ENCODE measurements around the gene IGSF21. TPM values are rescaled to one million over a fixed set of nuclear protein-coding genes. Genes with fewer than 3 reads are reported as not detected.

Gene IGSF21
- total and polyA plus RNA-seq, 2 experiments from 2014 or later = not detected

DNA sequence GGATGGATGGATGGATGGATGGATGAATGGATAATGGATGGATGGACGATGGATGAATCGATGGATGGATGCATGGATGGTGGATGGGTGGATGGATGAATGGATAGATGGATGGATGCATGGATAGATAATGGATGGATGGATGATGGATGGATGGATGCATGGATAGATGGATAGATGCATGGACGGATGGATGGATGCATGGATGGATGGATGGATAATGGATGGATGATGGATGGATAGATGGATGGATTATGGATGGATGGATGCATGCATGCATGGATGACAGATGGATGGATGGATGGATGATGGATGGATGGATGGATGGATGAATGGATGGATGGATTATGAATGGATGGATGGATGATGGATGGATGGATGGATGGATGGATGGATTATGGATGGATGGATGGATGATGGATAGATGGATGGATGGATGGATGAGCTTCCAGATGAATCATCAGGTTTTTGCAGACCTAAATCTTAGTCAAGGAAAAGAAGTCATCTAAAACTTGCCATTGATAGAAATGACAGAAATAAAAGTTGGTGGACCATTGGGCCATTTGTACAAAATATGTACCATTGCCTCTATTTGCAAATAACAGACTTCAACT lies 197.7 kb downstream of the IGSF21 start:
- Histone ChIP-seq H4K20me1 (ENCODE audit: insufficient read depth, poor library complexity, severe bottlenecking) (no peaks in the 10 kb centered on the region), H3K4me3 (no peak overlapping the region), H3K36me3 (replicated peaks; ENCODE audit: insufficient read depth, low read depth) (no peaks in the 10 kb centered on the region), H3K9me3 (ENCODE audit: low read depth) (no peaks in the 10 kb centered on the region), H3K27me3 (peaks cover 3% of the 10 kb centered on the region), H2AFZ (no peak overlapping the region), H3K9me2 (replicated peaks; ENCODE audit: insufficient read depth) (no peaks in the 10 kb centered on the region), H3K27ac (no peak overlapping the region), H3K4me1 (ENCODE audit: insufficient read depth) (no peaks in the 10 kb centered on the region), H3K79me2 (no peaks in the 10 kb centered on the region), H3K4me2 (no peak overlapping the region)
- no peak for TF ChIP-seq EZH2phosphoT487 (IDR thresholded peaks at IDR 0.05; ENCODE audit: low read depth, severe bottlenecking, unreplicated experiment)
- no peak for TF ChIP-seq EZH2 (IDR thresholded peaks at IDR 0.05; ENCODE audit: borderline replicate concordance)
- TF ChIP-seq, protein P1, sequence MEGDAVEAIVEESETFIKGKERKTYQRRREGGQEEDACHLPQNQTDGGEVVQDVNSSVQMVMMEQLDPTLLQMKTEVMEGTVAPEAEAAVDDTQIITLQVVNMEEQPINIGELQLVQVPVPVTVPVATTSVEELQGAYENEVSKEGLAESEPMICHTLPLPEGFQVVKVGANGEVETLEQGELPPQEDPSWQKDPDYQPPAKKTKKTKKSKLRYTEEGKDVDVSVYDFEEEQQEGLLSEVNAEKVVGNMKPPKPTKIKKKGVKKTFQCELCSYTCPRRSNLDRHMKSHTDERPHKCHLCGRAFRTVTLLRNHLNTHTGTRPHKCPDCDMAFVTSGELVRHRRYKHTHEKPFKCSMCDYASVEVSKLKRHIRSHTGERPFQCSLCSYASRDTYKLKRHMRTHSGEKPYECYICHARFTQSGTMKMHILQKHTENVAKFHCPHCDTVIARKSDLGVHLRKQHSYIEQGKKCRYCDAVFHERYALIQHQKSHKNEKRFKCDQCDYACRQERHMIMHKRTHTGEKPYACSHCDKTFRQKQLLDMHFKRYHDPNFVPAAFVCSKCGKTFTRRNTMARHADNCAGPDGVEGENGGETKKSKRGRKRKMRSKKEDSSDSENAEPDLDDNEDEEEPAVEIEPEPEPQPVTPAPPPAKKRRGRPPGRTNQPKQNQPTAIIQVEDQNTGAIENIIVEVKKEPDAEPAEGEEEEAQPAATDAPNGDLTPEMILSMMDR (IDR thresholded peaks at IDR 0.05; ENCODE audit: poor library complexity) = no peak
- WGBS (ENCODE audit: low lambda C conversion rate, missing lambda C conversion rate) = 93% methylated on average over 3 of the region's 3 CpGs
- no peak for DNase-seq (ENCODE audit: low spot score)

GRCh38 chr1:18307329-18307898 lies 199.8 kb downstream of the IGSF21 start:
- H3K79me2 ChIP-seq = no peaks in the 10 kb centered on the region
- no peak overlapping the region for H2AFZ ChIP-seq
- H3K4me3 ChIP-seq = no peak overlapping the region
- TF ChIP-seq, protein P1 (IDR thresholded peaks at IDR 0.05; ENCODE audit: poor library complexity) = no peak
- TF ChIP-seq EZH2 (IDR thresholded peaks at IDR 0.05; ENCODE audit: borderline replicate concordance) (no peak), EZH2phosphoT487 (IDR thresholded peaks at IDR 0.05; ENCODE audit: low read depth, severe bottlenecking, unreplicated experiment) (no peak)
- no peaks in the 10 kb centered on the region for H3K9me2 ChIP-seq (replicated peaks; ENCODE audit: insufficient read depth)
- H3K4me2 ChIP-seq = no peak overlapping the region
- H3K9me3 ChIP-seq (ENCODE audit: low read depth) = no peaks in the 10 kb centered on the region
- peaks cover 3% of the 10 kb centered on the region for H3K27me3 ChIP-seq
- DNase-seq (ENCODE audit: low spot score) = no peak
- H4K20me1 ChIP-seq (ENCODE audit: insufficient read depth, poor library complexity, severe bottlenecking) = no peaks in the 10 kb centered on the region
- H3K4me1 ChIP-seq (ENCODE audit: insufficient read depth) = no peaks in the 10 kb centered on the region
- 91% methylated on average over 13 of the region's 13 CpGs for WGBS (ENCODE audit: low lambda C conversion rate, missing lambda C conversion rate)
- H3K27ac ChIP-seq = no peak overlapping the region
- H3K36me3 ChIP-seq (replicated peaks; ENCODE audit: insufficient read depth, low read depth) = no peaks in the 10 kb centered on the region

DNA sequence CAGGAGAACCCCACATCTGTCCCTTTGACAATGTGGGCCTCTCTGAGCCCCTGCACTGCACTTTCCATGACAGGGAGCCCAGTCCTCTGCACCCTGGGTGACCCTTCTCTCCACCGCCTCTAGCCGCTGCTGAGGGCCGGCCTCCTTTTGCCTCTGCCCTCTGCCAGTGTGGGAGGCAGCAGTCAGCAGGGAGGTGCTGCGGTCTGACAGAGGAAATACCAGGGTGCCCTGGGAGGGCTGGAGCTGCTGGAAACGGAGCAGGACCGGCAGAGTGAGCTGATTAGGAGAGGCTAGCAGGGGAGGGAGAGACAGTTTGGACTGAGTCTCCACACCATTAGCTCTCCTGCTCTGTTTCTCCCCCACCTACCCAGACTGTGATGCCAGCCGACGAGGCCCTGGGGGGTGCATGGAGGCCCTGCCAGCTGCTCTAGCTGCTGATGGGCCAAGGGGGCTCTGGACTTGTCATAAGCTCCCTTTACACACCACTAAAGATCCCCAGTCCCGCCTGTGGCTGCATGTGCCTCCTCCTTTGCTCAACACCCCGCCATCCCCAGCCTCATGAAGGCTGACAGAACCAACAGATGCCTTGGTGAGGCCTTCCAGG lies 202.1 kb downstream of the IGSF21 start:
- Histone ChIP-seq H3K27me3 (peaks cover 3% of the 10 kb centered on the region), H3K9me3 (ENCODE audit: low read depth) (no peaks in the 10 kb centered on the region), H3K4me3 (no peak overlapping the region), H3K9me2 (replicated peaks; ENCODE audit: insufficient read depth) (no peaks in the 10 kb centered on the region), H3K27ac (no peak overlapping the region), H3K4me1 (ENCODE audit: insufficient read depth) (no peaks in the 10 kb centered on the region), H3K4me2 (no peak overlapping the region), H3K79me2 (no peaks in the 10 kb centered on the region), H2AFZ (no peak overlapping the region), H3K36me3 (replicated peaks; ENCODE audit: insufficient read depth, low read depth) (no peaks in the 10 kb centered on the region), H4K20me1 (ENCODE audit: insufficient read depth, poor library complexity, severe bottlenecking) (no peaks in the 10 kb centered on the region)
- TF ChIP-seq EZH2 (IDR thresholded peaks at IDR 0.05; ENCODE audit: borderline replicate concordance) = no peak
- no peak for TF ChIP-seq EZH2phosphoT487 (IDR thresholded peaks at IDR 0.05; ENCODE audit: low read depth, severe bottlenecking, unreplicated experiment)
- TF ChIP-seq, protein P1 (IDR thresholded peaks at IDR 0.05; ENCODE audit: poor library complexity) = no peak
- 85% methylated on average over 10 of the region's 10 CpGs for WGBS (ENCODE audit: low lambda C conversion rate, missing lambda C conversion rate)
- DNase-seq (ENCODE audit: low spot score) = no peak
